PFSK-1 (cell line): ENCODE measurements around the gene GDPD3.

ENCODE experiments used
- FOXP2 ChIP-seq: optimal IDR thresholded peaks from 2 replicates; pipeline ENCODE3; 2011; ENCODE audit warnings: borderline replicate concordance, control low read depth, inconsistent platforms; ENCODE audit not compliant: insufficient read depth; ENCODE audit errors: extremely low read length, extremely low read depth
- POLR2AphosphoS5 ChIP-seq: IDR thresholded peaks from 2 replicates; pipeline ENCODE4 v1.6.1; 2012; ENCODE audit warnings: low read depth, mild to moderate bottlenecking, control low read depth, low read length, moderate library complexity
- SIN3A ChIP-seq: IDR thresholded peaks from 2 replicates; pipeline ENCODE4 v1.6.1; 2012; ENCODE audit warnings: mild to moderate bottlenecking, low read length, moderate library complexity, borderline replicate concordance; ENCODE audit not compliant: insufficient read depth
- TAF1 ChIP-seq: IDR thresholded peaks from 2 replicates; pipeline ENCODE4 v1.6.1; 2012; ENCODE audit warnings: low read length, control low read depth, borderline replicate concordance; ENCODE audit not compliant: insufficient read depth
- TF ChIP-seq, protein P1 (sequence below), 2 experiments: IDR thresholded peaks; 2 replicates each; pipeline versions ENCODE4 v1.6.1 to v1.8.0; 2011 to 2012; ENCODE audit warnings: low read depth in 2 of 2, low read length in 2 of 2, control low read depth in 1 of 2, inconsistent platforms in 1 of 2, mild to moderate bottlenecking in 1 of 2, moderate library complexity in 1 of 2; ENCODE audit not compliant: insufficient read depth in 1 of 2

Gene GDPD3

GRCh38 chr16:30151091-30151490 is 37.8 kb upstream of the GDPD3 start:
- TF ChIP-seq POLR2AphosphoS5 (no peak), TAF1 (no peak), SIN3A (no peak), FOXP2 (no peak)
- TF ChIP-seq, protein P1, sequence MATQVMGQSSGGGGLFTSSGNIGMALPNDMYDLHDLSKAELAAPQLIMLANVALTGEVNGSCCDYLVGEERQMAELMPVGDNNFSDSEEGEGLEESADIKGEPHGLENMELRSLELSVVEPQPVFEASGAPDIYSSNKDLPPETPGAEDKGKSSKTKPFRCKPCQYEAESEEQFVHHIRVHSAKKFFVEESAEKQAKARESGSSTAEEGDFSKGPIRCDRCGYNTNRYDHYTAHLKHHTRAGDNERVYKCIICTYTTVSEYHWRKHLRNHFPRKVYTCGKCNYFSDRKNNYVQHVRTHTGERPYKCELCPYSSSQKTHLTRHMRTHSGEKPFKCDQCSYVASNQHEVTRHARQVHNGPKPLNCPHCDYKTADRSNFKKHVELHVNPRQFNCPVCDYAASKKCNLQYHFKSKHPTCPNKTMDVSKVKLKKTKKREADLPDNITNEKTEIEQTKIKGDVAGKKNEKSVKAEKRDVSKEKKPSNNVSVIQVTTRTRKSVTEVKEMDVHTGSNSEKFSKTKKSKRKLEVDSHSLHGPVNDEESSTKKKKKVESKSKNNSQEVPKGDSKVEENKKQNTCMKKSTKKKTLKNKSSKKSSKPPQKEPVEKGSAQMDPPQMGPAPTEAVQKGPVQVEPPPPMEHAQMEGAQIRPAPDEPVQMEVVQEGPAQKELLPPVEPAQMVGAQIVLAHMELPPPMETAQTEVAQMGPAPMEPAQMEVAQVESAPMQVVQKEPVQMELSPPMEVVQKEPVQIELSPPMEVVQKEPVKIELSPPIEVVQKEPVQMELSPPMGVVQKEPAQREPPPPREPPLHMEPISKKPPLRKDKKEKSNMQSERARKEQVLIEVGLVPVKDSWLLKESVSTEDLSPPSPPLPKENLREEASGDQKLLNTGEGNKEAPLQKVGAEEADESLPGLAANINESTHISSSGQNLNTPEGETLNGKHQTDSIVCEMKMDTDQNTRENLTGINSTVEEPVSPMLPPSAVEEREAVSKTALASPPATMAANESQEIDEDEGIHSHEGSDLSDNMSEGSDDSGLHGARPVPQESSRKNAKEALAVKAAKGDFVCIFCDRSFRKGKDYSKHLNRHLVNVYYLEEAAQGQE (IDR thresholded peaks at IDR 0.05; ENCODE audit: insufficient read depth in 1 of 2, low read depth in 2 of 2, low read length in 2 of 2), result no peak

DNA sequence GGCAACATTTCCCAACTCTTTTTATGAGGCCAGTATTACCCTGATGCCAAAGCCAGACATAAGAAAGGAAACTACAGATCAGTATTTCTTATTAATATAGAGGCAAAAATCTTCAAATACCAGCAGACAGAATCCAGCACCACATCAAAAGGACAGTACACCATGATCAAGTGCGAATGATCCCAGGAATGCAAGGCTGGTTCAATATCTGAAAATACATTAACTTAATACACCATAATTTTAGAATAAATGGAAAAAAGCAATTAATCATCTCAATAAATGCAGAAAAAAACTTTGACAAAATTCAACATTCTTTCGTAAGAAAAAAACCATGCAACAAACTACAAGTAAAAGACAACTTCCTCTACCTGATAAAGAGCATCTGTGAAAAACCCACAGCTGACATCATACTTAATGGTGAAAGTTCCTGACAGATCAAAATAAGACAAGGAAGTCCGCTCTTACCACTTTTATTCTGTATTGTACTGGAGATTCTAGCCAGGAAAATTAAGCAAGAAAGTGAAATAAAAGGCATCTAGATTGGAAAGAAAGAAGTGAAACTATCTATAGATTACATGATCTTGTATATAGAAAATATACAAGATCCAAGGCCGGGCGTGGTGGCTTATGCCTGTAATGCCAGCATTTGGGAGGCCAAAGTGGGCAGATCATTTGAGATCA is 36.1 kb upstream of the GDPD3 start:
- TF ChIP-seq TAF1 (no peak), POLR2AphosphoS5 (no peak), FOXP2 (no peak), SIN3A (no peak)
- TF ChIP-seq, protein P1 (IDR thresholded peaks at IDR 0.05; ENCODE audit: insufficient read depth in 1 of 2, low read depth in 2 of 2, low read length in 2 of 2), result no peak

DNA sequence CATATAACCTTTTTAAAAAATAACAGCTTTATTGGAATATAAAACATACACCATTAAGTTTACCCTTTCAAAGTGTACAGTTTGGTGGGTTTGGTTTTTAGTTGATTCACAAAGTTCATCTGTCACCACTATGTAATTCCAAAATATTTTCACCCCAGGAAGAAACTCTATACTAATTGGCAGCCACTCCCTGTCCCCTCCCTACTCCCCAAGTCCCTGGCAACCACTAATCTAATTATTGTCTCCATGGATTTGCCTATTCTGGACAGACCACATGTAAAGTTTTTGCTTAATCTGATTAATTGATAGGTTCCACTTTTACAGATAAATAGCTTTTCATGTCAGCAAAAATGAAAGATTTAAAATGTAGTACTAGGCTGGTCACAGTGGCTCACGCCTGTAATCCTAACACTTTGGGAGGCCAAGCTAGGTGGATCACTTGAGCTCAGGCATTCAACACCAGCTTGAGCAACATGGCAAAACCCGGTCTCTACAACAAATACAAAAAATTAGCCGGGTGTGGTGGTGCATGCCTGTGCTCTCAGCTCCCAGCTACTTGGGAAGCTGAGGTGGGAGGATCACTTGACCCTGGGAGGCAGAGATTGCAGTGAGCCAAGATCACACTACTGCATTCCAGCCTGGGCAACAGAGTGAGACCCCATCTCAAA is 34.6 kb upstream of the GDPD3 start:
- TF ChIP-seq POLR2AphosphoS5 (no peak), TAF1 (no peak), FOXP2 (no peak), SIN3A (no peak)
- TF ChIP-seq, protein P1 (IDR thresholded peaks at IDR 0.05; ENCODE audit: insufficient read depth in 1 of 2, low read depth in 2 of 2, low read length in 2 of 2), result no peak

GRCh38 chr16:30145657-30146056 is 32.3 kb upstream of the GDPD3 start:
- TF ChIP-seq, protein P1 (IDR thresholded peaks at IDR 0.05; ENCODE audit: insufficient read depth in 1 of 2, low read depth in 2 of 2, low read length in 2 of 2), result no peak
- TF ChIP-seq FOXP2 (no peak), POLR2AphosphoS5 (no peak), SIN3A (no peak), TAF1 (no peak)
